ENCODE data around the gene SLC35F3. TPM values are rescaled to one million over a fixed set of nuclear protein-coding genes. Genes with fewer than 3 reads are reported as not detected.

Gene SLC35F3
- total RNA-seq, 1 donor from 2014 or later: not detected

DNA sequence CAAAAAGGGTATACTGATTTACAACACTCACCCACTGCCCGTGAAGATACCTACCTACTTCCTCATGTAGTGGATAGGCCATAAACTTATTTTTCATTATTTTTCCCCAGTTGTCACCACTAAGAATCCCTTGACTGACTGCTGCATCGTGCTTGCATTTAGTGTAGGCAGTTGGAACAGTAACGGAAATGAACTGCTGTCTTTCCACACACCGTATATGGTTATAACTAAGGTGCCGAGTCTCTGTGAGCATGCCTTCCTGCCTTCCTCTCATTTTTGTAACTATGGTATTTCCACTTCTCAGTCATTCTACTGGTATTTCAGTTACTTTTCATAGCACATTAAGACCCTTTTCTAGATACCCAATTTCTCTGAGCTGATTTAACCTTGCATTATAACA lies 36.4 kb downstream of the SLC35F3 start:
- DNase-seq: no peak
- intact Hi-C loops (cut with micrococcal nuclease): no loop called here
- no peaks in the 10 kb centered on the region for H3K9me3 ChIP-seq (replicated peaks)
- no peaks in the 10 kb centered on the region for H3K4me1 ChIP-seq
- no peak overlapping the region for H3K4me3 ChIP-seq
- TF ChIP-seq, protein P1, sequence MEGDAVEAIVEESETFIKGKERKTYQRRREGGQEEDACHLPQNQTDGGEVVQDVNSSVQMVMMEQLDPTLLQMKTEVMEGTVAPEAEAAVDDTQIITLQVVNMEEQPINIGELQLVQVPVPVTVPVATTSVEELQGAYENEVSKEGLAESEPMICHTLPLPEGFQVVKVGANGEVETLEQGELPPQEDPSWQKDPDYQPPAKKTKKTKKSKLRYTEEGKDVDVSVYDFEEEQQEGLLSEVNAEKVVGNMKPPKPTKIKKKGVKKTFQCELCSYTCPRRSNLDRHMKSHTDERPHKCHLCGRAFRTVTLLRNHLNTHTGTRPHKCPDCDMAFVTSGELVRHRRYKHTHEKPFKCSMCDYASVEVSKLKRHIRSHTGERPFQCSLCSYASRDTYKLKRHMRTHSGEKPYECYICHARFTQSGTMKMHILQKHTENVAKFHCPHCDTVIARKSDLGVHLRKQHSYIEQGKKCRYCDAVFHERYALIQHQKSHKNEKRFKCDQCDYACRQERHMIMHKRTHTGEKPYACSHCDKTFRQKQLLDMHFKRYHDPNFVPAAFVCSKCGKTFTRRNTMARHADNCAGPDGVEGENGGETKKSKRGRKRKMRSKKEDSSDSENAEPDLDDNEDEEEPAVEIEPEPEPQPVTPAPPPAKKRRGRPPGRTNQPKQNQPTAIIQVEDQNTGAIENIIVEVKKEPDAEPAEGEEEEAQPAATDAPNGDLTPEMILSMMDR (IDR thresholded peaks at IDR 0.05; ENCODE audit: borderline replicate concordance): no peak
- no peak overlapping the region for H3K27ac ChIP-seq (replicated peaks)
- H3K27me3 ChIP-seq (ENCODE audit: low read depth): peaks cover 16% of the 10 kb centered on the region
- H3K36me3 ChIP-seq: no peaks in the 10 kb centered on the region

DNA sequence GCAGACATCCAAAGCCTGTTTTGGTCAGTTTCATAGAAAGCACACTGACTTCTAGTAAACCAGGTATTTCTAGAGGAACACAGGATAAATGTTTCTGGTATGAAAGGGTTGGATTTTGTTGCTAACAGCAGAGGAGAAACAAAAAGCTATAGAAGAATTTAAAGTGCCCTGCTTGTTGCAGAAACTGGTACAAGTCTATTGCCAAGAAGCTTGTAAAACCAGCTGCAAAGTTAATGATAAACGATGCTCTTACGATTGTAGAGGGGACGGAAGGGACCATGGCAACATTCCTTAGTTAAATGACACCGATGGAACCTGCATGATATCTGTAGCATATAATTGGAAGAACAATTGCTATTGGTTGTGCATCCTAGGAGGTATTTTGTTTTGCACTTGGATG lies 40.1 kb downstream of the SLC35F3 start:
- TF ChIP-seq, protein P1 (IDR thresholded peaks at IDR 0.05; ENCODE audit: borderline replicate concordance): no peak
- Histone ChIP-seq H3K4me1 (no peaks in the 10 kb centered on the region), H3K27me3 (ENCODE audit: low read depth) (peaks cover 10% of the 10 kb centered on the region), H3K27ac (replicated peaks) (no peak overlapping the region), H3K36me3 (no peaks in the 10 kb centered on the region), H3K9me3 (replicated peaks) (no peaks in the 10 kb centered on the region), H3K4me3 (no peak overlapping the region)
- intact Hi-C loops (cut with micrococcal nuclease): no loop called here
- DNase-seq: no peak

DNA sequence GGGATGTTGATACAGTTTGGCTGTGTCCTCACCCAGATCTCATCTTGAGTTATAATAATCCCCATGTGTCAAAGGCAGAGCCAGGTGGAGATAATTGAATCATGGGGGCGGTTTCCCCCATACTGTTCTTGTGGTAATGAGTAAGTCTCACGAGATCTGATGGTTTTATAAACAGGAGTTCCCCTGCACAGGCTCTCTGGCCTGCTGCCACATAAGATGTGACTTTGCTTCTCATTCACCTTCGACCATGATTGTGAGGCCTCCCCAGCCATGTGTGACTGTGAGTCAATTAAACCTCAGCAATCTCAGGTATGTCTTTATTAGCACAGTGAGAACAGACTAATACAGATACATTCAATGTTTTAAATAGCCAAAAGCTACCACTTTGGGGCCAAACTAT lies 41.1 kb downstream of the SLC35F3 start:
- intact Hi-C loops (cut with micrococcal nuclease): no loop called here
- TF ChIP-seq, protein P1 (IDR thresholded peaks at IDR 0.05; ENCODE audit: borderline replicate concordance): no peak

DNA sequence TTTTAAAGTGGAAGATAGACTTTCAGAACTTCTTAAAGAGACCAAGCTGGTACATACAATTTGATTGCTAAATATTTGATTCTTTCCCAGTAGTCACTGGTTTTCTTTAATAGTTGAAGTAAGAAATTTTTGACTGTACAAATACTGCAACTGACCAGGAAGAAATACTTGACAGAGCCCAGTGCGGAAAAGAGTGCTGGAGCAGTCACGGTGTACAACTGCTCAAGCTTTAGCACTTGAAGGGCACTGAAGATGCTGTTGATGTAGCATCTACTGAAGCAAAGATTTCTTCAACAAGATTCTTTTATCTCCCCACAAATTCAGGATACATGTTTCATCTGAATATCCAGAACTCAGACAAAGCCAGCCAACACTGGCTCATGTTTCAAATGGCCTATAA lies 41.5 kb downstream of the SLC35F3 start:
- Histone ChIP-seq H3K36me3 (no peaks in the 10 kb centered on the region), H3K27ac (replicated peaks) (no peak overlapping the region), H3K27me3 (ENCODE audit: low read depth) (peaks cover 14% of the 10 kb centered on the region), H3K4me3 (no peak overlapping the region), H3K4me1 (no peaks in the 10 kb centered on the region), H3K9me3 (replicated peaks) (peaks cover 6% of the 10 kb centered on the region)
- TF ChIP-seq, protein P1 (IDR thresholded peaks at IDR 0.05; ENCODE audit: borderline replicate concordance): no peak
- no peak for DNase-seq
- intact Hi-C loops (cut with micrococcal nuclease): no loop called here

More for the DNA sequence above, 41.1 kb downstream of the SLC35F3 start:
- peaks cover 2% of the 10 kb centered on the region for H3K9me3 ChIP-seq (replicated peaks)
- no peak overlapping the region for H3K4me3 ChIP-seq
- H3K27me3 ChIP-seq (ENCODE audit: low read depth): peaks cover 14% of the 10 kb centered on the region
- H3K36me3 ChIP-seq: no peaks in the 10 kb centered on the region
- no peaks in the 10 kb centered on the region for H3K4me1 ChIP-seq
- DNase-seq: no peak
- no peak overlapping the region for H3K27ac ChIP-seq (replicated peaks)

DNA sequence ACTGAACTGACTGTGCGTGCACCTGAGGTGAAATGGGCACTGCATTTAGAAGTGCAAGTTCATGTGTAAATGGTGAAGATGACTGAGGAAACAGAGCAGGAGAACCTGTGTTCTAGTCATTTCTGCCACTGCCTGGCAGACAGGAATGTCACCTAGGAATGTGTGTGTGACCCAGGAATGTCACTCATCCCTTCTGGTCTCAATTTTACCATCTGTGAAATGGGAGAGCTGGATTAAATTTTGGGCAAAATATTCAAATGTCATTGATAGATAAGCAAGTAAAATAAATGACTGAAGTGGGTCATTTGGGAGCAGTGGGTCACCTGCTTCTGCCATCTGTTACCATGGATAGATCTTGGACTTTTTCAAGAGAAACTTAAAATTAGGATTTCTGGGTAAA lies 42.2 kb downstream of the SLC35F3 start:
- TF ChIP-seq, protein P1 (IDR thresholded peaks at IDR 0.05; ENCODE audit: borderline replicate concordance): no peak
- DNase-seq: no peak
- Histone ChIP-seq H3K27me3 (ENCODE audit: low read depth) (peaks cover 14% of the 10 kb centered on the region), H3K36me3 (no peaks in the 10 kb centered on the region), H3K27ac (replicated peaks) (no peak overlapping the region), H3K4me1 (no peaks in the 10 kb centered on the region), H3K9me3 (replicated peaks) (peaks cover 14% of the 10 kb centered on the region), H3K4me3 (no peak overlapping the region)
- intact Hi-C loops (cut with micrococcal nuclease): no loop called here

DNA sequence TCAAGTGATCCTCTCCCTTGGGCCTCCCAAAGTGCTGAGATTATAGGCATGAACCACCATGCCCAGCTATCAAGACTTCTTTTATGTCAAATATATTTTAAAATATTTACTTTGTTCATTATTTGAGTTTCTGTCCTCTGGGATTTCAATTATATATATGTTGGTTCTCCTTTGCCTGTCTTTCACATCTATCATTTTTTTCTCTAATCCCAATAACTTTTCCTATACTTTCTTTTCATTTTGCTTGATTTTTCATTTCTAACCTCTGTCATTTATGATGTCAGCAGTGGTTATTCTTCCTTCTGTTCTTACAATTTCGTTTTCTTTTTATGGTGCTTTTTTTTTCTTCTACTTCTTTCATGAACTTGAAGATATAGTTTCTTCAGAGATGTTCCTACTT lies 47.3 kb downstream of the SLC35F3 start:
- no peak for DNase-seq
- H3K9me3 ChIP-seq (replicated peaks): peaks cover 34% of the 10 kb centered on the region
- TF ChIP-seq, protein P1 (IDR thresholded peaks at IDR 0.05; ENCODE audit: borderline replicate concordance): no peak
- H3K4me3 ChIP-seq: no peak overlapping the region
- no peak overlapping the region for H3K27ac ChIP-seq (replicated peaks)
- no peaks in the 10 kb centered on the region for H3K36me3 ChIP-seq
- intact Hi-C loops (cut with micrococcal nuclease): no loop called here
- H3K4me1 ChIP-seq: no peaks in the 10 kb centered on the region
- peaks cover 14% of the 10 kb centered on the region for H3K27me3 ChIP-seq (ENCODE audit: low read depth)
